ENCODE results near the gene TRPV2.
"Not testable (repeated sequence)": the region's sequence is repeated elsewhere in the genome, so short reads cannot be mapped to it uniquely, and the experiment has no call there.

The TRPV2 gene

GRCh38 chr17:16429083-16429482, 13.7 kb downstream of the TRPV2 start:
- DNase-seq, result no peak
- intact Hi-C loops (cut with DNase I), result no loop called here

GRCh38 chr17:16430650-16431049, 15.3 kb downstream of the TRPV2 start:
- intact Hi-C loops (cut with DNase I), result no loop called here

GRCh38 chr17:16432017-16432416, 16.6 kb downstream of the TRPV2 start:
- DNase-seq, result no peak
- intact Hi-C loops (cut with DNase I), result no loop called here

More at GRCh38 chr17:16430650-16431049, 15.3 kb downstream of the TRPV2 start:
- DNase-seq, result no peak

- no peak for DNase-seq
- intact Hi-C loops (cut with DNase I), result no loop called here
Measured at GRCh38 chr17:16433514-16433913, 18.1 kb downstream of the TRPV2 start.

- no peak for DNase-seq
- intact Hi-C loops (cut with DNase I), result no loop called here
Measured at GRCh38 chr17:16434662-16435061, 19.3 kb downstream of the TRPV2 start.

GRCh38 chr17:16435925-16436886, 20.8 kb downstream of the TRPV2 start:
- DNase-seq, result no peak
- intact Hi-C loops (cut with DNase I), result no loop called here

- DNase-seq, result no peak
- intact Hi-C loops (cut with DNase I), result no loop called here
Measured at GRCh38 chr17:16437083-16437482, 21.7 kb downstream of the TRPV2 start.

- intact Hi-C loops (cut with DNase I), result loop anchor here (2.0 kb wide), 1 partner anchor 57 kb away; the partner anchor contains the start of gene UBB
- DNase-seq, result no peak
Measured at GRCh38 chr17:16438173-16438556, 22.8 kb downstream of the TRPV2 start.

GRCh38 chr17:16438557-16439302, 23.4 kb downstream of the TRPV2 start:
- intact Hi-C loops (cut with DNase I), result loop anchor here (2.0 kb wide), 1 partner anchor 58 kb away; the partner anchor contains the start of gene UBB
- DNase-seq, result peak; percentile 89 to 99 (median 96)

- DNase-seq, result no peak
- intact Hi-C loops (cut with DNase I), result loop anchor here (2.0 kb wide), 1 partner anchor 59 kb away; the partner anchor contains the start of gene UBB
Measured at GRCh38 chr17:16439303-16439791, 24.0 kb downstream of the TRPV2 start.

GRCh38 chr17:16439811-16440351, 24.5 kb downstream of the TRPV2 start:
- intact Hi-C loops (cut with DNase I), result loop anchor here (2.0 kb wide), 1 partner anchor 59 kb away; the partner anchor contains the start of gene UBB

GRCh38 chr17:16440354-16440753, 25.0 kb downstream of the TRPV2 start:
- DNase-seq; intact Hi-C loops (cut with DNase I): not testable (repeated sequence)

More at GRCh38 chr17:16439811-16440351, 24.5 kb downstream of the TRPV2 start:
- no peak for DNase-seq

- intact Hi-C loops (cut with DNase I), result no loop called here
- no peak for DNase-seq
Measured at GRCh38 chr17:16440901-16441629, 25.7 kb downstream of the TRPV2 start.

GRCh38 chr17:16442141-16442540, 26.8 kb downstream of the TRPV2 start:
- intact Hi-C loops (cut with DNase I), result no loop called here
- DNase-seq, result no peak

- DNase-seq, result no peak
- intact Hi-C loops (cut with DNase I), result no loop called here
Measured at GRCh38 chr17:16442594-16443510, 27.5 kb downstream of the TRPV2 start.

GRCh38 chr17:16443511-16444257, 28.3 kb downstream of the TRPV2 start:
- intact Hi-C loops (cut with DNase I), result no loop called here

More at GRCh38 chr17:16443511-16444257, 28.3 kb downstream of the TRPV2 start:
- DNase-seq, result no peak
